Measurements from ENCODE around the gene TMEM234. TPM values are rescaled to one million over a fixed set of nuclear protein-coding genes. Genes with fewer than 3 reads are reported as not detected.
A peak's percentile ranks its signal among the peaks of the same experiment; 100 is the strongest.

TMEM234 gene
- polyA plus RNA-seq, 2 of the 4 experiments (the other 2 are of a cell fraction) = 8.4 to 12.1 TPM

DNA sequence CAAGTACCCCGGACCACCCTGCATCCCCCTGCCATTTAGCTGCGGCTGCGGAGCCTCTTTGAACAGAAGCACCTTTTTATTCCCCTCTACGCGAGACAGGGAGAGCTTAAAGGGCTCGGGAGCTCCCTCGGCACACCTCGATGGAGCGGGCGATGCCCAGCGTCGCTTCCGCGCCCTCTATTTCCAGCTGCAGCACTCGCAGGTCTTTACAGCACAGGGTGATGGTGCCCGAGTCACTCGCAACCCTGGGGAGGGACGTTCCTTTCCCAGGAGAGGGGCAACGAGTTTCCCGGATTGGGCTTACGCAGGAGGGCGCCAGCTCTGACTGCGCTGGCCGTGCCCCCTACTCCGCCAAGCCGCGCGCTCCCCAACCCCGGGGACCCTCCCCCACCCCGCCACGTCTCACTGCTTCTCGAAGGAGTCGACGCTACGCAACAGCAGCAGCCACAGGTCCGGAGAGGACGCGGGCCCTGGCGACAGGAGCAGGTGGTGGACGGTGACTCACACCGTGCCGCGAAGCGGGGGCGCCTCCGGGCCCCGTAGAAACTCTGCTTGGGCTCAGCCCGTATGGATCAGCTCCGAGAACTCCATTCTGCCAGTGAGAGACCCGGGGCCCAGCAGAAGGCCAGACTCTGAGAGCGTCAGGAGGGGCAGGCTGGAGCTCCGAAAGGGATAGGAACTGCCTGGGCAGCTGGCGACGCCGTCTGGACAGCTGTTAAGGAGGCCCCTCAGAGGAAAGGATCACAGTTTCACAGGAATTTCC is 19.0 kb upstream of the TMEM234 start:
- TF ChIP-seq, protein P1, sequence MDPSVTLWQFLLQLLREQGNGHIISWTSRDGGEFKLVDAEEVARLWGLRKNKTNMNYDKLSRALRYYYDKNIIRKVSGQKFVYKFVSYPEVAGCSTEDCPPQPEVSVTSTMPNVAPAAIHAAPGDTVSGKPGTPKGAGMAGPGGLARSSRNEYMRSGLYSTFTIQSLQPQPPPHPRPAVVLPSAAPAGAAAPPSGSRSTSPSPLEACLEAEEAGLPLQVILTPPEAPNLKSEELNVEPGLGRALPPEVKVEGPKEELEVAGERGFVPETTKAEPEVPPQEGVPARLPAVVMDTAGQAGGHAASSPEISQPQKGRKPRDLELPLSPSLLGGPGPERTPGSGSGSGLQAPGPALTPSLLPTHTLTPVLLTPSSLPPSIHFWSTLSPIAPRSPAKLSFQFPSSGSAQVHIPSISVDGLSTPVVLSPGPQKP (IDR thresholded peaks at IDR 0.05; ENCODE audit: low read depth, low read length) = no peak
- TF ChIP-seq, protein P2, sequence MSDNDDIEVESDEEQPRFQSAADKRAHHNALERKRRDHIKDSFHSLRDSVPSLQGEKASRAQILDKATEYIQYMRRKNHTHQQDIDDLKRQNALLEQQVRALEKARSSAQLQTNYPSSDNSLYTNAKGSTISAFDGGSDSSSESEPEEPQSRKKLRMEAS (IDR thresholded peaks at IDR 0.05) = peak; percentile 80
- TF ChIP-seq, protein P3, sequence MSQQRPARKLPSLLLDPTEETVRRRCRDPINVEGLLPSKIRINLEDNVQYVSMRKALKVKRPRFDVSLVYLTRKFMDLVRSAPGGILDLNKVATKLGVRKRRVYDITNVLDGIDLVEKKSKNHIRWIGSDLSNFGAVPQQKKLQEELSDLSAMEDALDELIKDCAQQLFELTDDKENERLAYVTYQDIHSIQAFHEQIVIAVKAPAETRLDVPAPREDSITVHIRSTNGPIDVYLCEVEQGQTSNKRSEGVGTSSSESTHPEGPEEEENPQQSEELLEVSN (IDR thresholded peaks at IDR 0.05; ENCODE audit: borderline replicate concordance, low read depth) = peak; percentile 84
- no peak for TF ChIP-seq FOSL2 (IDR thresholded peaks at IDR 0.05)
- TF ChIP-seq FOSL2 (CRISPR knock-in tag; IDR thresholded peaks at IDR 0.05) = peak; percentile 62
- Histone ChIP-seq H3K4me1 (peaks cover 32% of the 10 kb centered on the region), H3K9me3 (no peaks in the 10 kb centered on the region), H3K27ac (peak overlapping the region; percentile 79 to 94), H3K4me3 (peak overlapping the region; percentile 56), H3K4me2 (peak overlapping the region; percentile 81)
- FAIRE-seq = no peak
- CTCF ChIA-PET = interaction anchor here (1.2 to 4.8 kb wide), 13 partner anchors 9 to 82 kb away, joined by 3 to 45 read pairs (median 7); partner anchors contain the start of genes HDAC1 and LCK
- WGBS (ENCODE audit: missing lambda C conversion rate) = 1% methylated on average over 11 of the region's 55 CpGs
- POLR2A ChIA-PET = interaction anchor here (0.6 to 3.4 kb wide), 9 partner anchors 11 to 118 kb away, joined by 3 to 16 read pairs (median 5); partner anchors contain the start of genes HDAC1, MARCKSL1 and TXLNA
- peak; percentile 42 to 54 for DNase-seq (ENCODE audit: low read depth in 1 of 2, low spot score in 1 of 2)
- peak; percentile 72 to 75 for ATAC-seq

DNA sequence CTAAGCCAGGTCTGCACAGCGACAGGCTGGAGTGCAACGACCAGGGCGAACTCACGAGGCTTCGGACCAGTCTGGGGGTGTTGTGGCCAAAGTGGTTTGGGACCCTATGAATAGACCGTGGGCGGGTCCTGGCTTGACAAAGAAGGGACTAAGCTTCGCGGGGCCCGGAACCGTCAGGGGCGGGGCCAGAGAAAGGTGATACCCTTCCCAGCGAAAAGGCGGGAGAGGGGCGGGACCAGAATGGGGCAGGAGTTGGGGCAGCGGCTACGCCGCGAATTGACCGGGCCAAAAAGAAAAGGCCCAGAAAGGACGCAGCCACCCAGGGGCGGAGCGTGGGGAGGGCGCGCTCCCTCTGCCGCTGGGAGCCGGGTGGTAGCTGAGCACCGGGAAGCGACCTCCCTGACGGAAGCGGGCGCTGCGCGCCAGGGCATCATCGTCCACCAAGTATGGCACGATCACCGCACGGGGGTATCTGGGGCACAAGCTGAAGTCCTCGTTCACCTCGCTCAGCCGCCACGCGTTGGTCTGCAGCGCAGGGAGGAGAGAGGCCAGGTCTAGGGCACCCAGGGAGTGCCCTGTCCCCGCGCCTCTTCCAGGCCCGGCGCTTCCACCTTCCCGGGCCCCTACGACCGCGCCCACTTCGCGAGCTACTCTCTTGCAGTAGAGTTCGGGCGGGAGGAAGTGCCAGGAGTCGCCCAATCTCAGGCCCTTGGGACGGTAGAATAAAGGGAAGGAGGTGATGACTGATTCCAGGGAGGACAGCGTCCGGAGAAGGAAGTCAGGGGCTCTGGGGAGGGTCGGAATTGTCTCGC is 18.2 kb upstream of the TMEM234 start:
- TF ChIP-seq, protein P4, sequence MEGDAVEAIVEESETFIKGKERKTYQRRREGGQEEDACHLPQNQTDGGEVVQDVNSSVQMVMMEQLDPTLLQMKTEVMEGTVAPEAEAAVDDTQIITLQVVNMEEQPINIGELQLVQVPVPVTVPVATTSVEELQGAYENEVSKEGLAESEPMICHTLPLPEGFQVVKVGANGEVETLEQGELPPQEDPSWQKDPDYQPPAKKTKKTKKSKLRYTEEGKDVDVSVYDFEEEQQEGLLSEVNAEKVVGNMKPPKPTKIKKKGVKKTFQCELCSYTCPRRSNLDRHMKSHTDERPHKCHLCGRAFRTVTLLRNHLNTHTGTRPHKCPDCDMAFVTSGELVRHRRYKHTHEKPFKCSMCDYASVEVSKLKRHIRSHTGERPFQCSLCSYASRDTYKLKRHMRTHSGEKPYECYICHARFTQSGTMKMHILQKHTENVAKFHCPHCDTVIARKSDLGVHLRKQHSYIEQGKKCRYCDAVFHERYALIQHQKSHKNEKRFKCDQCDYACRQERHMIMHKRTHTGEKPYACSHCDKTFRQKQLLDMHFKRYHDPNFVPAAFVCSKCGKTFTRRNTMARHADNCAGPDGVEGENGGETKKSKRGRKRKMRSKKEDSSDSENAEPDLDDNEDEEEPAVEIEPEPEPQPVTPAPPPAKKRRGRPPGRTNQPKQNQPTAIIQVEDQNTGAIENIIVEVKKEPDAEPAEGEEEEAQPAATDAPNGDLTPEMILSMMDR (IDR thresholded peaks at IDR 0.05) = peak; percentile 36
- TF ChIP-seq FOSL2 (IDR thresholded peaks at IDR 0.05) (no peak), FOSL2 (CRISPR knock-in tag; IDR thresholded peaks at IDR 0.05) (no peak), RAD21 (conservative IDR thresholded peaks at IDR 0.05 in 1 of 2, IDR thresholded peaks at IDR 0.05 in 1 of 2) (peak; percentile 6 to 37; a peak in 2 of 5 replicates), JUN (IDR thresholded peaks at IDR 0.05) (peak in 1 of 2 experiments; percentile 62; a peak in 3 of 5 replicates), POLR2A (IDR thresholded peaks at IDR 0.05; ENCODE audit: low read length) (peak; percentile 71), SMC3 (IDR thresholded peaks at IDR 0.05) (peak; percentile 10; the same call in 1 of the 3 replicates), RCOR1 (IDR thresholded peaks at IDR 0.05; ENCODE audit: low read depth, low read length) (no peak), NFE2L2 (conservative IDR thresholded peaks at IDR 0.05; ENCODE audit: low read length) (no peak)
- TF ChIP-seq, protein P3 (IDR thresholded peaks at IDR 0.05; ENCODE audit: borderline replicate concordance, low read depth) = 0 out of 2 replicates have a peak, but pooled peaks have one; percentile 29
- TF ChIP-seq, protein P2 (IDR thresholded peaks at IDR 0.05) = peak; percentile 54
- TF ChIP-seq, protein P5, sequence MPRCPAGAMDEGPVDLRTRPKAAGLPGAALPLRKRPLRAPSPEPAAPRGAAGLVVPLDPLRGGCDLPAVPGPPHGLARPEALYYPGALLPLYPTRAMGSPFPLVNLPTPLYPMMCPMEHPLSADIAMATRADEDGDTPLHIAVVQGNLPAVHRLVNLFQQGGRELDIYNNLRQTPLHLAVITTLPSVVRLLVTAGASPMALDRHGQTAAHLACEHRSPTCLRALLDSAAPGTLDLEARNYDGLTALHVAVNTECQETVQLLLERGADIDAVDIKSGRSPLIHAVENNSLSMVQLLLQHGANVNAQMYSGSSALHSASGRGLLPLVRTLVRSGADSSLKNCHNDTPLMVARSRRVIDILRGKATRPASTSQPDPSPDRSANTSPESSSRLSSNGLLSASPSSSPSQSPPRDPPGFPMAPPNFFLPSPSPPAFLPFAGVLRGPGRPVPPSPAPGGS (IDR thresholded peaks at IDR 0.05) = 0 out of 3 replicates have a peak, but pooled peaks have one; percentile 31
- FAIRE-seq (no peak), DNase-seq (ENCODE audit: low read depth in 1 of 2, low spot score in 1 of 2) (peak; percentile 53 to 75), ATAC-seq (peak; percentile 76 to 85)
- ChIA-PET CTCF (interaction anchor here (0.6 to 4.8 kb wide), 16 partner anchors 9 to 82 kb away, joined by 3 to 45 read pairs (median 6); partner anchors contain the start of genes HDAC1 and LCK), POLR2A (interaction anchor here (1.2 to 3.4 kb wide), 7 partner anchors 12 to 96 kb away, joined by 3 to 16 read pairs (median 6); partner anchors contain the start of genes HDAC1, MARCKSL1 and TXLNA)
- Histone ChIP-seq H3K27ac (peak overlapping the region; percentile 79 to 94), H3K4me1 (peaks cover 41% of the 10 kb centered on the region), H3K9me3 (no peaks in the 10 kb centered on the region), H3K4me2 (peak overlapping the region; percentile 81), H3K4me3 (peak overlapping the region; percentile 56)
- 18% methylated on average over 32 of the region's 62 CpGs for WGBS (ENCODE audit: missing lambda C conversion rate)

Data from A549 (cell line).